A673 (cell line): ENCODE data around the gene FOXP4.

ENCODE experiments used
- CTCF ChIP-seq: fragments of 300-800, 200-600 bp; sonication (generic); conservative IDR thresholded peaks from 2 replicates; pipeline ENCODE4 v1.5.1; 2017; ENCODE audit warnings: low read depth, mild to moderate bottlenecking, antibody characterized with exemption, low read length, moderate library complexity, mixed read lengths
- EZH2 ChIP-seq: fragments of 200-600 bp; sonication (generic); IDR thresholded peaks from 2 replicates; pipeline ENCODE4 v1.6.1; 2017; ENCODE audit warnings: borderline replicate concordance, low read depth, mild to moderate bottlenecking, mixed read lengths, antibody characterized with exemption, low read length; ENCODE audit not compliant: poor library complexity, severe bottlenecking

- no peak for TF ChIP-seq CTCF
- no peak for TF ChIP-seq EZH2
These were observed 55.0 kb downstream of the FOXP4 start for GRCh38 chr6:41601248-41601549.
